Mesothelial cell of epicardium (in vitro differentiated cells): ENCODE measurements around the gene PRKAA1. TPM values are rescaled to one million over a fixed set of nuclear protein-coding genes. Genes with fewer than 3 reads are reported as not detected.

Source experiments
- DNase-seq, 2 experiments: peaks; one replicate each; pipeline ENCODE4 v3.0.0; 2021; ENCODE audit warnings: low spot score in 2 of 2; ENCODE audit not compliant: unreplicated experiment in 2 of 2
- H3K27ac Mint-ChIP-seq: 2 replicates; pipeline ENCODE4 v1.8.0; 2021; ENCODE audit warnings: mixed read lengths
- H3K27me3 Mint-ChIP-seq: 2 replicates; pipeline ENCODE4 v1.8.0; 2021; ENCODE audit warnings: low read depth, mixed read lengths
- H3K36me3 Mint-ChIP-seq: 2 replicates; pipeline ENCODE4 v1.8.0; 2021; ENCODE audit warnings: mixed read lengths
- H3K4me1 Mint-ChIP-seq: 2 replicates; pipeline ENCODE4 v1.8.0; 2021; ENCODE audit warnings: mixed read lengths
- H3K4me3 Mint-ChIP-seq: 2 replicates; pipeline ENCODE4 v1.8.0; 2021; ENCODE audit warnings: mild to moderate bottlenecking, moderate library complexity, mixed read lengths
- H3K9me3 Mint-ChIP-seq: 2 replicates; pipeline ENCODE4 v1.8.0; 2021; ENCODE audit warnings: mixed read lengths
- total RNA-seq: library from RNA; stranded (reverse); gene quantifications from 3 replicates; pipeline ENCODE4 v1.2.1, GENCODE V29; 2021
- TF ChIP-seq, protein P1 (sequence below): fragments of 200-600 bp; sonication (generic); IDR thresholded peaks from one replicate; pipeline ENCODE4 v1.5.0; 2021; ENCODE audit warnings: antibody characterized with exemption; ENCODE audit not compliant: unreplicated experiment

PRKAA1 gene
- total RNA-seq, 1 donor from 2014 or later = 60.4 TPM

DNA sequence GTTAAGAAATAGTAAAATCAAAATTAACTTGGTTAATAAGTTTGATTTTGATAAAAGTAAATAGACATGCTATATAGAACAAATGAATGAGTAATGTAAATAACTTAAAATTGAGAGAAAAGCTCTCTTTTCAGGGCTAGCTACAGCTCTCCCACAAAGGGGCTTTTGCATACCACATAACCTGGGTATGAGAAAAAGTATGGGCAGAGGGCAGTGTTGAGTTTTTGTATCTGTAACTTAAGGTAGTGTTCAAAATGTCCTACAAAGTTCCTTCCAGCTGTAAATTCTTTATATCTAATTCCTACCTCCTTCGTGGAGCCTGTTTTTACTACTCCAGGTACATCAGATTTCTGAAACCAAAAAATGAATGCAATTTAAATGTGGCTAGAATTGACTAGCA is 23.6 kb downstream of the PRKAA1 start:
- Mint-ChIP-seq H3K9me3 (no peaks in the 10 kb centered on the region), H3K4me3 (no peak overlapping the region), H3K27me3 (no peaks in the 10 kb centered on the region), H3K36me3 (peaks cover 15% of the 10 kb centered on the region), H3K4me1 (peaks cover 23% of the 10 kb centered on the region), H3K27ac (no peak overlapping the region)
- TF ChIP-seq, protein P1, sequence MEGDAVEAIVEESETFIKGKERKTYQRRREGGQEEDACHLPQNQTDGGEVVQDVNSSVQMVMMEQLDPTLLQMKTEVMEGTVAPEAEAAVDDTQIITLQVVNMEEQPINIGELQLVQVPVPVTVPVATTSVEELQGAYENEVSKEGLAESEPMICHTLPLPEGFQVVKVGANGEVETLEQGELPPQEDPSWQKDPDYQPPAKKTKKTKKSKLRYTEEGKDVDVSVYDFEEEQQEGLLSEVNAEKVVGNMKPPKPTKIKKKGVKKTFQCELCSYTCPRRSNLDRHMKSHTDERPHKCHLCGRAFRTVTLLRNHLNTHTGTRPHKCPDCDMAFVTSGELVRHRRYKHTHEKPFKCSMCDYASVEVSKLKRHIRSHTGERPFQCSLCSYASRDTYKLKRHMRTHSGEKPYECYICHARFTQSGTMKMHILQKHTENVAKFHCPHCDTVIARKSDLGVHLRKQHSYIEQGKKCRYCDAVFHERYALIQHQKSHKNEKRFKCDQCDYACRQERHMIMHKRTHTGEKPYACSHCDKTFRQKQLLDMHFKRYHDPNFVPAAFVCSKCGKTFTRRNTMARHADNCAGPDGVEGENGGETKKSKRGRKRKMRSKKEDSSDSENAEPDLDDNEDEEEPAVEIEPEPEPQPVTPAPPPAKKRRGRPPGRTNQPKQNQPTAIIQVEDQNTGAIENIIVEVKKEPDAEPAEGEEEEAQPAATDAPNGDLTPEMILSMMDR = no peak
- no peak for DNase-seq

DNA sequence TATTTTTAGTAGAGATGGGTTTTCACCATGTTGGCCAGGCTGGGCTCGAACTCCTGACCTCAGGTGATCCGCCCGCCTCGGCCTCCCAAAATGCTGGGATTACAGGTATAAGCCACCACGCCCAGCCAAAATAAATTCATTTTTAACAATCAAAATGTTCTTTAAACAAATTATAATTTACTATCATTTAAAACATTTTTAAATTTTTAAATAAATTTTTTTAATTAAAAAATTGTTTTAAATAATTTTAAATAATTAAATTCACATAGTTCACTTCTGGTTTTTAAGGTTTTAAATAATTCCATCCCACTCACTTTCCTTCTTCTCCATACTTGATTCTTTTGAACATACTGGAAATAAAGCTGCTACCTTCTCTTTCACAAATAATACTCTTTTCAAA is 27.4 kb downstream of the PRKAA1 start:
- H3K27me3 Mint-ChIP-seq = no peaks in the 10 kb centered on the region
- peaks cover 18% of the 10 kb centered on the region for H3K36me3 Mint-ChIP-seq
- no peak overlapping the region for H3K27ac Mint-ChIP-seq
- TF ChIP-seq, protein P1 = no peak
- DNase-seq = no peak
- peaks cover 11% of the 10 kb centered on the region for H3K4me1 Mint-ChIP-seq
- no peaks in the 10 kb centered on the region for H3K9me3 Mint-ChIP-seq
- no peak overlapping the region for H3K4me3 Mint-ChIP-seq

DNA sequence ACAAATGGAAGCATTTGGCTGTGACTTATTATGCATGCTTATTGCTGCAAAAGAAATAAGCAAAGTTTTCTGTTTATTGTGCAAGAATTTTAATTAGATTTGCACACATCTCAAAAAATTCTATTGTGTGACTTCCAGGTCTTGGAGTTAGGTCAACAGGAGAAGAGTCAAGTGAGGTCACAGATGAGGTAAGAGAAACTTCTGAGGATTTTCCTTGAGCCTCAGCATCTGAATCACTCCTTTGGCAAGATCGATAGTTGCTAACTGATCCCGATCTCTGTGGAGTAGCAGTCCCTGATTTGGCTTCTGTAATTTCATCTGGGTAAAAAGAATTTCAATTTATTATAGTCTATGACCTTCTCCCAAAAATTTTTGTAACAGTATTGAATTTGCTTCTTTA is 35.5 kb downstream of the PRKAA1 start:
- H3K27ac Mint-ChIP-seq = no peak overlapping the region
- no peak overlapping the region for H3K4me3 Mint-ChIP-seq
- H3K4me1 Mint-ChIP-seq = no peaks in the 10 kb centered on the region
- TF ChIP-seq, protein P1 = no peak
- DNase-seq = no peak
- H3K27me3 Mint-ChIP-seq = no peaks in the 10 kb centered on the region
- no peaks in the 10 kb centered on the region for H3K9me3 Mint-ChIP-seq
- H3K36me3 Mint-ChIP-seq = peaks cover 24% of the 10 kb centered on the region

DNA sequence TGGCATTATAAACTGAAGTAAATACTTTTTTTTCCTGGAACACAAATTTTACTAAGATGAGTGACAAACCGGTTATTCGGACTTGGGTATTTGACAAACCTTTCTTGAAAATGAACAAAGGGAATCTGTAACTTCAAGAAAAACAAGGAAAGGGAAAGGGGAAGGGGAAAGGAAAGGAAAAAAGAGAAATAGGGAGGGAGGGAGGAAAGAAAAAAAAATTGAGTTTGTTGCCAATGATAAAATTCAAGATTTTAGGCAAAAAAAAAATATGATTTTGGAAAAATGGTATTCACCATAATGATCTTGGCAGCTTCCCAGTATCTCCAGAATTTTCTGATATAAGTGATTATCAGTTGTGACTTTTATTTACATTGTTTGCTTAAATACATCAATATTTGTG is 40.8 kb downstream of the PRKAA1 start:
- H3K9me3 Mint-ChIP-seq = peaks cover under 1% of the 10 kb centered on the region
- no peak overlapping the region for H3K4me3 Mint-ChIP-seq
- peaks cover 7% of the 10 kb centered on the region for H3K36me3 Mint-ChIP-seq
- DNase-seq = no peak
- TF ChIP-seq, protein P1 = no peak
- H3K27ac Mint-ChIP-seq = no peak overlapping the region
- peaks cover 2% of the 10 kb centered on the region for H3K4me1 Mint-ChIP-seq
- H3K27me3 Mint-ChIP-seq = no peaks in the 10 kb centered on the region

DNA sequence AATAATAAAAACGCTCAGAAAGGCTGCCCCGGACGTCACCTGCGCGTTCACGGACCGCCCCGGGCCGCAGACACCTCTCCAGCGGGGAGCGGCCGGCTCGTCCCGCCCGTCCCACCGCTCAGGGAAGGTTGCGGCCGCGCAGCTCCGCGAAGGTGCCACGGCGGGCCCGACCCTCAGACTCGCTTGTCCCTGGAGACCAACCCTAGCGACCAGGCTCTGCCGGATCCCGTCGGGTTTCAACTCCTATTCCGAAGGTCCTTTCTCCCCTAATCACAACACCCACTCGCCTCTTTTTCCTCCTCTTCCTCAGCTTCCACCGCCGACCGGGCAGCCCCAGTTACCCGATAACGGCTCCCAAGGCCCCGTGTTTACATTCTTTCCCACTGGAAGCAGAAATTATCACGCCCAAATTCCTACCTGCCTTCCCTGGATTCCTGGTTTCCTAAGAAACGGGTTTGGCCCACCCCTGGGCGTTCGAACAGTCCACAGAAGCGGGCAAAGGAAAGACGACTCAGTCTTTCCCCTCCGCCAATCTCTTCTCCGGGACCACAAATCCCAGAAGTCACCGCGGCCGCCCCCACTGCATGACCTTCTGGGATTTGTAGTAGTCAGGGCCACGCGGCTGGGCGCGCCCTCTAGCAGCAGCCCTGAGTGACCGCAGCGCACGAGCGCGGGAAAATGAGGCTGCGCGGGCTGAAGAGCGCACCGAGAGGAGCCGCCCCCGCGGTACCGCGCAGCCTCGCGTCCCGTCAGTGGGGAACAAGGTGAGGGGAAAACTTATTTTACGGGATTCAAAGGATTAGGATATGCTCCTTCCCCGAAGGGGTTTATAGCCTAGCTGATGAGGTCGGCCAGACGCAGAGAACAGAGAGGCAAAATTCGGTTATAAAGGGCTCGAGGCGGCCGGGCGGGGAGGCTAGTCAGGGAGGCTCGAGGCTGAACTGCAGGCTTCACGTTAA is 42.5 kb downstream of the PRKAA1 start, which contains the start of gene TTC33:
TTC33 (minus strand) TSS at position 555 of the 959 bp plus-strand sequence. CDS start 8,943 bp downstream, outside the sequence.
- H3K4me1 Mint-ChIP-seq = peaks cover 2% of the 10 kb centered on the region
- no peak within 1 kb of the TSS for H3K27ac Mint-ChIP-seq
- TF ChIP-seq, protein P1 = no peak
- H3K4me3 Mint-ChIP-seq = no peak within 1 kb of the TSS
- H3K36me3 Mint-ChIP-seq = peaks cover 21% of the 10 kb centered on the region
- no peaks in the 10 kb centered on the region for H3K27me3 Mint-ChIP-seq
- DNase-seq = peak; percentile 65 to 79
- peaks cover 14% of the 10 kb centered on the region for H3K9me3 Mint-ChIP-seq
